BLaER1 treated with 17β-estradiol and CSF1 and Interleukin-3, amounts not matched to agents 10 nM and 100 nM (cell line): ENCODE data around the gene MROH2A.

Source experiments
- H3K27ac ChIP-seq, 11 experiments: shearing (Covaris generic); formaldehyde crosslinking; 2 replicates each; pipeline ENCODE4 v1.8.1; 2022
- H3K27me3 ChIP-seq, 11 experiments: shearing (Covaris generic); formaldehyde crosslinking; 2 replicates each; pipeline ENCODE4 v1.8.1; 2022
- H3K36me3 ChIP-seq, 11 experiments: shearing (Covaris generic); formaldehyde crosslinking; 2 replicates each; pipeline ENCODE4 v1.8.1; 2022
- H3K4me1 ChIP-seq, 10 experiments: shearing (Covaris generic); formaldehyde crosslinking; 2 replicates each; pipeline ENCODE4 v1.8.1; 2022
- H3K4me2 ChIP-seq, 11 experiments: shearing (Covaris generic); formaldehyde crosslinking; 2 replicates each; pipeline ENCODE4 v1.8.1; 2022
- H3K4me3 ChIP-seq, 10 experiments: shearing (Covaris generic); formaldehyde crosslinking; 2 replicates each; pipeline ENCODE4 v1.8.1; 2022
- H3K9ac ChIP-seq, 11 experiments: shearing (Covaris generic); formaldehyde crosslinking; 2 replicates each; pipeline ENCODE4 v1.8.1; 2022
- H3K9me3 ChIP-seq, 11 experiments: shearing (Covaris generic); formaldehyde crosslinking; replicated peaks in 1 of 11; 2 replicates each; pipeline ENCODE4 v1.8.1; 2022
- H4K20me1 ChIP-seq, 11 experiments: shearing (Covaris generic); formaldehyde crosslinking; 2 replicates each; pipeline ENCODE4 v1.8.1; 2022
- Cebpa-rat ChIP-seq, 11 experiments: shearing (Covaris generic); IDR thresholded peaks; 2 replicates each; pipeline ENCODE4 v1.8.1; 2022

Gene MROH2A

GRCh38 chr2:233848276-233848675 is 70.1 kb downstream of the MROH2A start:
- Histone ChIP-seq H3K9ac (no peak overlapping the region), H3K36me3 (peaks cover 0 to 100% (median 96%) of the 10 kb centered on the region in 11 experiments; a peak in 21 of 22 replicates)

GRCh38 chr2:233849607-233850271 is 71.6 kb downstream of the MROH2A start:
- TF ChIP-seq Cebpa-rat (IDR thresholded peaks at IDR 0.05): no peak
- H3K27me3 ChIP-seq: no peaks in the 10 kb centered on the region
- peaks cover 0 to 87% (median 63%) of the 10 kb centered on the region in 11 experiments; a peak in 16 of 22 replicates for H4K20me1 ChIP-seq
- no peak overlapping the region for H3K27ac ChIP-seq
- H3K4me2 ChIP-seq: no peak overlapping the region
- no peak overlapping the region for H3K4me3 ChIP-seq
- peaks cover 23 to 67% (median 31%) of the 10 kb centered on the region in 10 experiments for H3K4me1 ChIP-seq
- H3K36me3 ChIP-seq: peaks cover 0 to 88% (median 82%) of the 10 kb centered on the region in 11 experiments; a peak in 20 of 22 replicates
- peak overlapping the region in 1 of 11 experiments; percentile 34; a peak in 1 of 22 replicates for H3K9ac ChIP-seq
- no peaks in the 10 kb centered on the region; a peak in 1 of 22 replicates for H3K9me3 ChIP-seq

More at GRCh38 chr2:233848276-233848675, 70.1 kb downstream of the MROH2A start:
- Histone ChIP-seq H3K27ac (no peak overlapping the region), H3K9me3 (no peaks in the 10 kb centered on the region), H3K4me1 (peaks cover 17 to 60% (median 27%) of the 10 kb centered on the region in 10 experiments), H4K20me1 (peaks cover 0 to 99% (median 74%) of the 10 kb centered on the region in 11 experiments; a peak in 16 of 22 replicates), H3K4me3 (no peak overlapping the region), H3K27me3 (no peaks in the 10 kb centered on the region), H3K4me2 (no peak overlapping the region)
- no peak for TF ChIP-seq Cebpa-rat (IDR thresholded peaks at IDR 0.05)

- Histone ChIP-seq H3K9me3 (peaks cover 0 to 7% (median 0%) of the 10 kb centered on the region in 11 experiments; a peak in 7 of 22 replicates), H3K9ac (peak overlapping the region in 3 of 11 experiments; percentile 11 to 34 (median 15); a peak in 3 of 22 replicates), H4K20me1 (peaks cover 0 to 77% (median 58%) of the 10 kb centered on the region in 11 experiments; a peak in 16 of 22 replicates), H3K4me3 (no peak overlapping the region), H3K36me3 (peaks cover 0 to 78% (median 71%) of the 10 kb centered on the region in 11 experiments; a peak in 20 of 22 replicates), H3K27ac (no peak overlapping the region), H3K4me1 (peaks cover 23 to 71% (median 33%) of the 10 kb centered on the region in 10 experiments), H3K27me3 (no peaks in the 10 kb centered on the region), H3K4me2 (peak overlapping the region in 1 of 11 experiments; percentile 0; a peak in 1 of 22 replicates)
- no peak for TF ChIP-seq Cebpa-rat (IDR thresholded peaks at IDR 0.05)
These were observed 72.6 kb downstream of the MROH2A start for GRCh38 chr2:233850745-233851144.

GRCh38 chr2:233851169-233851568 is 73.0 kb downstream of the MROH2A start:
- Histone ChIP-seq H3K36me3 (peaks cover 0 to 73% (median 67%) of the 10 kb centered on the region in 11 experiments; a peak in 20 of 22 replicates), H3K4me3 (no peak overlapping the region), H3K9ac (peak overlapping the region in 1 of 11 experiments; percentile 11; a peak in 1 of 22 replicates), H3K27ac (no peak overlapping the region), H4K20me1 (peaks cover 0 to 73% (median 58%) of the 10 kb centered on the region in 11 experiments; a peak in 16 of 22 replicates), H3K9me3 (peaks cover 0 to 10% (median 0%) of the 10 kb centered on the region in 11 experiments; a peak in 7 of 22 replicates), H3K4me2 (peak overlapping the region in 1 of 11 experiments; percentile 89; a peak in 1 of 22 replicates), H3K27me3 (no peaks in the 10 kb centered on the region), H3K4me1 (peaks cover 23 to 71% (median 31%) of the 10 kb centered on the region in 10 experiments)
- no peak for TF ChIP-seq Cebpa-rat (IDR thresholded peaks at IDR 0.05)

GRCh38 chr2:233852056-233852455 is 73.9 kb downstream of the MROH2A start:
- Histone ChIP-seq H3K4me3 (peak overlapping the region in 8 of 10 experiments; percentile 82 to 96 (median 88); a peak in 13 of 20 replicates), H3K27ac (peak overlapping the region in 3 of 11 experiments; percentile 5 to 13 (median 10); a peak in 2 of 22 replicates), H3K4me2 (peak overlapping the region; percentile 80 to 99 (median 92)), H3K9ac (peak overlapping the region in 9 of 11 experiments; percentile 25 to 95 (median 93); a peak in 14 of 22 replicates), H3K4me1 (peaks cover 23 to 63% (median 26%) of the 10 kb centered on the region in 10 experiments), H4K20me1 (peaks cover 0 to 64% (median 50%) of the 10 kb centered on the region in 11 experiments; a peak in 16 of 22 replicates), H3K36me3 (peaks cover 0 to 65% (median 58%) of the 10 kb centered on the region in 11 experiments; a peak in 20 of 22 replicates), H3K9me3 (peaks cover 0 to 13% (median 0%) of the 10 kb centered on the region in 11 experiments; a peak in 7 of 22 replicates), H3K27me3 (no peaks in the 10 kb centered on the region)
- TF ChIP-seq Cebpa-rat (IDR thresholded peaks at IDR 0.05): no peak

GRCh38 chr2:233853353-233853752 is 75.2 kb downstream of the MROH2A start:
- Histone ChIP-seq H3K9ac (peak overlapping the region; percentile 72 to 95 (median 92); a peak in 21 of 22 replicates), H3K4me2 (peak overlapping the region; percentile 80 to 99 (median 92)), H4K20me1 (peaks cover 0 to 51% (median 38%) of the 10 kb centered on the region in 11 experiments; a peak in 16 of 22 replicates), H3K4me1 (peaks cover 21 to 56% (median 25%) of the 10 kb centered on the region in 10 experiments), H3K27me3 (no peaks in the 10 kb centered on the region), H3K4me3 (peak overlapping the region; percentile 74 to 96 (median 88)), H3K36me3 (peaks cover 0 to 52% (median 45%) of the 10 kb centered on the region in 11 experiments; a peak in 20 of 22 replicates), H3K27ac (peak overlapping the region in 9 of 11 experiments; percentile 79 to 95 (median 92); a peak in 19 of 22 replicates), H3K9me3 (peaks cover 0 to 13% (median 0%) of the 10 kb centered on the region in 11 experiments; a peak in 7 of 22 replicates)
- no peak for TF ChIP-seq Cebpa-rat (IDR thresholded peaks at IDR 0.05)

GRCh38 chr2:233853883-233854240 is 75.7 kb downstream of the MROH2A start:
- no peak for TF ChIP-seq Cebpa-rat (IDR thresholded peaks at IDR 0.05)
- peaks cover 0 to 13% (median 0%) of the 10 kb centered on the region in 11 experiments; a peak in 7 of 22 replicates for H3K9me3 ChIP-seq
- peaks cover 21 to 53% (median 25%) of the 10 kb centered on the region in 10 experiments for H3K4me1 ChIP-seq
- peak overlapping the region; percentile 74 to 96 (median 88) for H3K4me3 ChIP-seq
- peaks cover 0 to 46% (median 33%) of the 10 kb centered on the region in 11 experiments; a peak in 16 of 22 replicates for H4K20me1 ChIP-seq
- H3K27ac ChIP-seq: peak overlapping the region in 10 of 11 experiments; percentile 25 to 95 (median 92); a peak in 19 of 22 replicates
- peak overlapping the region; percentile 72 to 95 (median 92) for H3K9ac ChIP-seq
- H3K36me3 ChIP-seq: peaks cover 0 to 46% (median 40%) of the 10 kb centered on the region in 11 experiments; a peak in 18 of 22 replicates
- H3K4me2 ChIP-seq: peak overlapping the region; percentile 80 to 99 (median 92)
- no peaks in the 10 kb centered on the region for H3K27me3 ChIP-seq

GRCh38 chr2:233854241-233854981 is 76.3 kb downstream of the MROH2A start, which contains the start of gene HJURP:
Gene HJURP, minus strand, starts transcription at chr2:233854535. Its CDS starts 35 bp downstream, at chr2:233854500.
- TF ChIP-seq Cebpa-rat (IDR thresholded peaks at IDR 0.05): no peak
- H3K4me2 ChIP-seq: peak within 1 kb of the TSS; percentile 80 to 99 (median 92)
- H3K4me1 ChIP-seq: peaks cover 21 to 49% (median 25%) of the 10 kb centered on the region in 10 experiments
- peak within 1 kb of the TSS; percentile 72 to 95 (median 92) for H3K9ac ChIP-seq
- peaks cover 0 to 13% (median 0%) of the 10 kb centered on the region in 11 experiments; a peak in 7 of 22 replicates for H3K9me3 ChIP-seq
- peaks cover 0 to 41% (median 29%) of the 10 kb centered on the region in 11 experiments; a peak in 16 of 22 replicates for H4K20me1 ChIP-seq
- peak within 1 kb of the TSS; percentile 74 to 96 (median 88) for H3K4me3 ChIP-seq
- H3K36me3 ChIP-seq: peaks cover 0 to 41% (median 35%) of the 10 kb centered on the region in 11 experiments; a peak in 18 of 22 replicates
- H3K27me3 ChIP-seq: no peaks in the 10 kb centered on the region
- peak within 1 kb of the TSS in 10 of 11 experiments; percentile 25 to 95 (median 92); a peak in 19 of 22 replicates for H3K27ac ChIP-seq
